Panc1 (cell line): ENCODE data around the gene OTX1. TPM values are rescaled to one million over a fixed set of nuclear protein-coding genes. Genes with fewer than 3 reads are reported as not detected.

Experiments
- ATAC-seq: fragments of 200-7000 bp; cut with Tn5 transposase; 2 replicates; pipeline ENCODE4 v1.9.1; 2020; ENCODE audit warnings: mild to moderate bottlenecking, moderate library complexity
- BruUV-seq: library from RNA; stranded (reverse); fragments of 400-500 nt; replicated peaks from 2 replicates; lab custom pipeline; 2021; lab: Mats Ljungman, UMichigan
- CTCF ChIA-PET: fragments of 300-600 bp; sonication (Branson Sonifier 250); formaldehyde crosslinking; loops from one replicate; lab custom pipeline; 2022; ENCODE audit warnings: antibody characterized with exemption; lab: Charles Lee
- POLR2A ChIA-PET: fragments of 300-600 bp; sonication (Branson Sonifier 250); formaldehyde crosslinking; loops from one replicate; lab custom pipeline; 2022; ENCODE audit warnings: antibody characterized with exemption; lab: Charles Lee
- DNase-seq: peaks from one replicate; pipeline ENCODE4 v3.0.0-alpha.2; 2010; ENCODE audit warnings: low read depth, low spot score
- H3K27ac ChIP-seq: 2 replicates; pipeline ENCODE4 v1.5.1; 2011; ENCODE audit warnings: mild to moderate bottlenecking, low read length, inconsistent platforms
- H3K27me3 ChIP-seq: fragments of 200-500 bp; sonication (Bioruptor generic); 2 replicates; pipeline ENCODE4 v1.6.0; 2014; ENCODE audit warnings: low read length, inconsistent platforms; ENCODE audit not compliant: control insufficient read depth, insufficient read depth
- H3K36me3 ChIP-seq: fragments of 200-500 bp; sonication (Bioruptor generic); 2 replicates; pipeline ENCODE4 v1.5.1; 2014; ENCODE audit warnings: inconsistent platforms, mild to moderate bottlenecking, low read length, moderate library complexity; ENCODE audit not compliant: control insufficient read depth, insufficient read depth
- H3K4me1 ChIP-seq: 2 replicates; pipeline ENCODE4 v1.5.1; 2011; ENCODE audit warnings: inconsistent platforms, mild to moderate bottlenecking, low read length, moderate library complexity; ENCODE audit not compliant: control insufficient read depth, insufficient read depth
- H3K4me3 ChIP-seq, 2 experiments: 2 replicates each; pipeline ENCODE4 v1.5.1; 2011 to 2012; ENCODE audit warnings: low read depth in 2 of 2, low read length in 2 of 2, mild to moderate bottlenecking in 2 of 2, inconsistent platforms in 1 of 2, moderate library complexity in 1 of 2
- H3K9me3 ChIP-seq: fragments of 200-500 bp; sonication (Bioruptor generic); 2 replicates; pipeline ENCODE4 v1.5.1; 2014; ENCODE audit warnings: low read depth, mild to moderate bottlenecking, inconsistent platforms, low read length, moderate library complexity; ENCODE audit not compliant: control insufficient read depth, insufficient read depth
- POLR2AphosphoS5 ChIP-seq: IDR thresholded peaks from 2 replicates; pipeline ENCODE4 v1.6.1; 2012; ENCODE audit warnings: mild to moderate bottlenecking, low read depth, low read length, moderate library complexity
- SIN3A ChIP-seq: IDR thresholded peaks from 2 replicates; pipeline ENCODE4 v1.6.1; 2012; ENCODE audit warnings: low read depth, mild to moderate bottlenecking, low read length, moderate library complexity, borderline replicate concordance; ENCODE audit not compliant: insufficient read depth
- TCF7L2 ChIP-seq: IDR thresholded peaks from 2 replicates; pipeline ENCODE4 v1.6.1; 2011; ENCODE audit warnings: mild to moderate bottlenecking, low read depth, low read length, inconsistent platforms
- in situ Hi-C: cut with HindIII; loops from 2 replicates; pipeline ENCODE4 v1.10.0; 2016; ENCODE audit warnings: low sequenced_read_pairs, low pct_unique_long_range_greater_than_20kb
- intact Hi-C: fragments of 100-400 bp; cut with micrococcal nuclease; formaldehyde crosslinking; loops from one replicate; pipeline ENCODE4 v1.10.0; 2022; ENCODE audit not compliant: unreplicated experiment
- total RNA-seq: library from RNA; stranded (reverse); gene quantifications from one replicate; pipeline ENCODE4 v1.2.1, GENCODE V29; 2021; ENCODE audit not compliant: unreplicated experiment
- TF ChIP-seq, protein P1 (sequence below): fragments of 450-650 bp; IDR thresholded peaks from 2 replicates; pipeline ENCODE4 v1.5.1; 2017; ENCODE audit warnings: mild to moderate bottlenecking
- TF ChIP-seq, protein P2 (sequence below), 2 experiments: IDR thresholded peaks; 2 replicates each; pipeline ENCODE4 v1.6.1; 2011 to 2012; ENCODE audit warnings: low read depth in 2 of 2, control low read depth in 1 of 2, low read length in 1 of 2, mild to moderate bottlenecking in 1 of 2, moderate library complexity in 1 of 2; ENCODE audit not compliant: insufficient read depth in 1 of 2

OTX1 gene
- total RNA-seq, 1 experiment from 2014 or later = 4.2 TPM

DNA sequence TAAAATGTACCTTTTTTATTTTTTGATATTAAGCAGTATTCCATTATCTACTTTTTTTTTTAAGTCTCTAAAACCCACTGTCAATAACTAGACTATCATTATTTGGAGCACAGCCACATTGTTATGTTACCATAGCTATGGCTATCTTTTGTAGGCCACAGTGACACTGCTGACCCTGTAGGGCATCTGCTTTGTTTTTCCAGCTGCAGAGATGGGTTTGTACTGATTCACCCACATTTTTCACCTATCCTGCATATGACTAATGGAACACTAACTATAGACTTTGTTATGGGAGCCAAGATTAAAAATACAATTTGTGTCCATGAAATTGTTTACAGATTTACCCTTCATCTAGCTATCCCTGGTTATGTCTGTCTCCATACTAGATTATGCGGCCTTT is 21.6 kb upstream of the OTX1 start:
- no peaks in the 10 kb centered on the region for H3K4me1 ChIP-seq
- ChIA-PET POLR2A (interaction anchor here (0.6 kb wide), 1 partner anchor 9 kb away, joined by 4 read pairs; no protein-coding TSS in a partner anchor), CTCF (no interaction called here)
- H3K36me3 ChIP-seq = no peaks in the 10 kb centered on the region
- ATAC-seq (no peak), DNase-seq (no peak)
- no peak for TF ChIP-seq TCF7L2
- TF ChIP-seq, protein P1, sequence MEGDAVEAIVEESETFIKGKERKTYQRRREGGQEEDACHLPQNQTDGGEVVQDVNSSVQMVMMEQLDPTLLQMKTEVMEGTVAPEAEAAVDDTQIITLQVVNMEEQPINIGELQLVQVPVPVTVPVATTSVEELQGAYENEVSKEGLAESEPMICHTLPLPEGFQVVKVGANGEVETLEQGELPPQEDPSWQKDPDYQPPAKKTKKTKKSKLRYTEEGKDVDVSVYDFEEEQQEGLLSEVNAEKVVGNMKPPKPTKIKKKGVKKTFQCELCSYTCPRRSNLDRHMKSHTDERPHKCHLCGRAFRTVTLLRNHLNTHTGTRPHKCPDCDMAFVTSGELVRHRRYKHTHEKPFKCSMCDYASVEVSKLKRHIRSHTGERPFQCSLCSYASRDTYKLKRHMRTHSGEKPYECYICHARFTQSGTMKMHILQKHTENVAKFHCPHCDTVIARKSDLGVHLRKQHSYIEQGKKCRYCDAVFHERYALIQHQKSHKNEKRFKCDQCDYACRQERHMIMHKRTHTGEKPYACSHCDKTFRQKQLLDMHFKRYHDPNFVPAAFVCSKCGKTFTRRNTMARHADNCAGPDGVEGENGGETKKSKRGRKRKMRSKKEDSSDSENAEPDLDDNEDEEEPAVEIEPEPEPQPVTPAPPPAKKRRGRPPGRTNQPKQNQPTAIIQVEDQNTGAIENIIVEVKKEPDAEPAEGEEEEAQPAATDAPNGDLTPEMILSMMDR = no peak
- TF ChIP-seq POLR2AphosphoS5 = no peak
- no peak for TF ChIP-seq SIN3A
- TF ChIP-seq, protein P2, sequence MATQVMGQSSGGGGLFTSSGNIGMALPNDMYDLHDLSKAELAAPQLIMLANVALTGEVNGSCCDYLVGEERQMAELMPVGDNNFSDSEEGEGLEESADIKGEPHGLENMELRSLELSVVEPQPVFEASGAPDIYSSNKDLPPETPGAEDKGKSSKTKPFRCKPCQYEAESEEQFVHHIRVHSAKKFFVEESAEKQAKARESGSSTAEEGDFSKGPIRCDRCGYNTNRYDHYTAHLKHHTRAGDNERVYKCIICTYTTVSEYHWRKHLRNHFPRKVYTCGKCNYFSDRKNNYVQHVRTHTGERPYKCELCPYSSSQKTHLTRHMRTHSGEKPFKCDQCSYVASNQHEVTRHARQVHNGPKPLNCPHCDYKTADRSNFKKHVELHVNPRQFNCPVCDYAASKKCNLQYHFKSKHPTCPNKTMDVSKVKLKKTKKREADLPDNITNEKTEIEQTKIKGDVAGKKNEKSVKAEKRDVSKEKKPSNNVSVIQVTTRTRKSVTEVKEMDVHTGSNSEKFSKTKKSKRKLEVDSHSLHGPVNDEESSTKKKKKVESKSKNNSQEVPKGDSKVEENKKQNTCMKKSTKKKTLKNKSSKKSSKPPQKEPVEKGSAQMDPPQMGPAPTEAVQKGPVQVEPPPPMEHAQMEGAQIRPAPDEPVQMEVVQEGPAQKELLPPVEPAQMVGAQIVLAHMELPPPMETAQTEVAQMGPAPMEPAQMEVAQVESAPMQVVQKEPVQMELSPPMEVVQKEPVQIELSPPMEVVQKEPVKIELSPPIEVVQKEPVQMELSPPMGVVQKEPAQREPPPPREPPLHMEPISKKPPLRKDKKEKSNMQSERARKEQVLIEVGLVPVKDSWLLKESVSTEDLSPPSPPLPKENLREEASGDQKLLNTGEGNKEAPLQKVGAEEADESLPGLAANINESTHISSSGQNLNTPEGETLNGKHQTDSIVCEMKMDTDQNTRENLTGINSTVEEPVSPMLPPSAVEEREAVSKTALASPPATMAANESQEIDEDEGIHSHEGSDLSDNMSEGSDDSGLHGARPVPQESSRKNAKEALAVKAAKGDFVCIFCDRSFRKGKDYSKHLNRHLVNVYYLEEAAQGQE (IDR thresholded peaks at IDR 0.05; ENCODE audit: insufficient read depth in 1 of 2, low read depth in 2 of 2, low read length in 1 of 2) = no peak
- in situ Hi-C loops (no loop called here), intact Hi-C loops (no loop called here)
- H3K27ac ChIP-seq = no peak overlapping the region
- no peaks in the 10 kb centered on the region for H3K27me3 ChIP-seq
- H3K4me3 ChIP-seq = no peak overlapping the region
- no TSS peak for BruUV-seq
- no peaks in the 10 kb centered on the region for H3K9me3 ChIP-seq

DNA sequence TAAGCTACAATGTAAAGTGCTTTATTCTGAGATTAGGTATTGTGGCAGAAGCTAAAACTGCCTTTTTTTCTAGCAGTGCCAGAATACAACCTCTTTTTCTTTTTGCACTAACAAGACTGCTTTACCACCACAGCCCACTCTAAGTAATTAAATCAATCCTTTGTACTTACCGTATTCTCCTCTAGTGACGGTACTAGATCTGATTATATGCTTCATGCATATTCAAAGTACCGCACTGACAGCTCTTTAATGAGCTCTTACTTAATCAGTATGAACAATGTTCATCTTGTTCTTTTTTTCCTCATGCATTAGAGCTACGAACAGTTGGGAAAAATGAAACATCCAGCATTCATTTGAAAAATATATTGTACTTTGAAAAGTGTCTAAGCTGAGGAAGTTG is 16.1 kb upstream of the OTX1 start:
- BruUV-seq = no TSS peak
- intact Hi-C loops (no loop called here), in situ Hi-C loops (no loop called here)
- Histone ChIP-seq H3K4me1 (no peaks in the 10 kb centered on the region), H3K36me3 (no peaks in the 10 kb centered on the region), H3K27ac (no peak overlapping the region), H3K4me3 (no peak overlapping the region), H3K27me3 (no peaks in the 10 kb centered on the region), H3K9me3 (no peaks in the 10 kb centered on the region)
- ChIA-PET POLR2A (interaction anchor here (0.6 kb wide), 1 partner anchor 16 kb away, joined by 7 read pairs; no protein-coding TSS in a partner anchor), CTCF (interaction anchor here (1.0 kb wide), 1 partner anchor 14 kb away, joined by 4 read pairs; no protein-coding TSS in a partner anchor)
- no peak for DNase-seq
- no peak for ATAC-seq
- no peak for TF ChIP-seq POLR2AphosphoS5
- TF ChIP-seq SIN3A = no peak
- TF ChIP-seq, protein P1 = no peak
- TF ChIP-seq, protein P2 (IDR thresholded peaks at IDR 0.05; ENCODE audit: insufficient read depth in 1 of 2, low read depth in 2 of 2, low read length in 1 of 2) = no peak
